MM.1S (cell line): Measurements from ENCODE around the gene CLMP.

Experiments used
- DNase-seq: peaks from one replicate; pipeline ENCODE4 v3.0.0-alpha.2; 2015
- H2AFZ ChIP-seq: fragments of 300-600 bp; sonication (generic); 2 replicates; pipeline ENCODE4 v1.6.0; 2016; ENCODE audit warnings: antibody characterized with exemption, low read length
- H3F3A ChIP-seq: fragments of 300-600 bp; sonication (generic); 2 replicates; pipeline ENCODE4 v1.6.1; 2016; ENCODE audit warnings: mild to moderate bottlenecking, antibody characterized with exemption, low read length, moderate library complexity, mixed read lengths; ENCODE audit not compliant: insufficient read depth
- H3K27ac ChIP-seq: fragments of 300-600 bp; sonication (generic); 2 replicates; pipeline ENCODE4 v1.5.1; 2016; ENCODE audit warnings: mild to moderate bottlenecking, low read length
- H3K27me3 ChIP-seq: fragments of 300-600 bp; sonication (generic); replicated peaks from 2 replicates; pipeline ENCODE4 v1.6.0; 2016; ENCODE audit warnings: low read length; ENCODE audit not compliant: insufficient read depth
- H3K36me3 ChIP-seq: fragments of 300-600 bp; sonication (generic); replicated peaks from 2 replicates; pipeline ENCODE4 v1.6.1; 2016; ENCODE audit warnings: mild to moderate bottlenecking, low read length, mixed read lengths; ENCODE audit not compliant: insufficient read depth
- H3K4me1 ChIP-seq: fragments of 300-600 bp; sonication (generic); 2 replicates; pipeline ENCODE4 v1.6.1; 2016; ENCODE audit warnings: low read length, mixed read lengths
- H3K4me2 ChIP-seq: fragments of 300-600 bp; sonication (generic); 2 replicates; pipeline ENCODE4 v1.6.0; 2016; ENCODE audit warnings: low read depth, low read length
- H3K4me3 ChIP-seq: fragments of 300-600 bp; sonication (generic); 2 replicates; pipeline ENCODE4 v1.5.1; 2016; ENCODE audit warnings: low read length, mixed read lengths
- H3K79me2 ChIP-seq: fragments of 300-600 bp; sonication (generic); 2 replicates; pipeline ENCODE4 v1.6.1; 2016; ENCODE audit warnings: mixed run types, low read length, mixed read lengths
- H3K9ac ChIP-seq: fragments of 300-600 bp; sonication (generic); 2 replicates; pipeline ENCODE4 v1.6.1; 2016; ENCODE audit warnings: low read length, mixed read lengths
- H3K9me2 ChIP-seq: fragments of 300-600 bp; sonication (generic); replicated peaks from 2 replicates; pipeline ENCODE4 v1.6.1; 2016; ENCODE audit warnings: mild to moderate bottlenecking, low read length, mixed read lengths; ENCODE audit not compliant: insufficient read depth
- H3K9me3 ChIP-seq: fragments of 300-600 bp; sonication (generic); replicated peaks from 2 replicates; pipeline ENCODE4 v1.6.1; 2016; ENCODE audit warnings: mild to moderate bottlenecking, low read length, mixed read lengths; ENCODE audit not compliant: insufficient read depth
- H4K20me1 ChIP-seq: fragments of 300-600 bp; sonication (generic); 2 replicates; pipeline ENCODE4 v1.6.1; 2016; ENCODE audit warnings: mild to moderate bottlenecking, low read length, moderate library complexity, mixed read lengths; ENCODE audit not compliant: insufficient read depth
- EZH2 ChIP-seq: fragments of 300-600 bp; sonication (generic); optimal IDR thresholded peaks from 2 replicates; pipeline ENCODE3; 2017; ENCODE audit warnings: low read depth, mild to moderate bottlenecking, antibody characterized with exemption, low read length, mixed read lengths
- EZH2phosphoT487 ChIP-seq: fragments of 300-600 bp; sonication (generic); IDR thresholded peaks from 2 replicates; pipeline ENCODE4 v1.6.1; 2018; ENCODE audit warnings: antibody characterized with exemption, low read length
- TF ChIP-seq, protein P1 (sequence below): fragments of 300-600 bp; sonication (generic); IDR thresholded peaks from 2 replicates; pipeline ENCODE4 v1.5.1; 2016; ENCODE audit warnings: antibody characterized with exemption, low read length, mixed read lengths

The CLMP gene

DNA sequence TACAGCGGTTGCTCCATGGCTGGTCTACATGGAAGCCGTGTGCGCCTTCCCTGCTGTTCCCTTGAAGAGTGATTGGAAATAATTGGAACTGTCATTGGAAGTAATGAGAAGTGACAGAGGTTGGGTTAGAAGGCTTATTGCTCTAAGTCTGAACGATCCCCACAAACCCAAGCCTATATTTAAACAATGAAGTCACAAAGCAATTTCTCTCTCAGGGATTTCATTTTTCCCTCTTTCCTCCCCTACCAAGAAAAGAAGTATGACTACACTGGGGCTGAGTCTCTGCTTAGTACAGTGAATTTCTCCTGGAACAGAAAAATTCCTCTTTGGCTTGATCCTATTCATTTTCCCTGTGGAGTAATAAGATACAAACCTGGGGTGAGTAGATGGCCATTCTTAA, 7.8 kb downstream of the CLMP start:
- Histone ChIP-seq H3K27me3 (no peaks in the 10 kb centered on the region), H3K36me3 (no peaks in the 10 kb centered on the region), H3K79me2 (no peaks in the 10 kb centered on the region), H4K20me1 (no peaks in the 10 kb centered on the region), H3K9me3 (no peaks in the 10 kb centered on the region), H3K27ac (no peak overlapping the region), H3K9me2 (no peaks in the 10 kb centered on the region), H2AFZ (no peak overlapping the region), H3K4me3 (no peak overlapping the region), H3K4me1 (no peaks in the 10 kb centered on the region), H3K9ac (no peak overlapping the region), H3K4me2 (no peak overlapping the region), H3F3A (no peaks in the 10 kb centered on the region)
- DNase-seq, result no peak
- TF ChIP-seq, protein P1, sequence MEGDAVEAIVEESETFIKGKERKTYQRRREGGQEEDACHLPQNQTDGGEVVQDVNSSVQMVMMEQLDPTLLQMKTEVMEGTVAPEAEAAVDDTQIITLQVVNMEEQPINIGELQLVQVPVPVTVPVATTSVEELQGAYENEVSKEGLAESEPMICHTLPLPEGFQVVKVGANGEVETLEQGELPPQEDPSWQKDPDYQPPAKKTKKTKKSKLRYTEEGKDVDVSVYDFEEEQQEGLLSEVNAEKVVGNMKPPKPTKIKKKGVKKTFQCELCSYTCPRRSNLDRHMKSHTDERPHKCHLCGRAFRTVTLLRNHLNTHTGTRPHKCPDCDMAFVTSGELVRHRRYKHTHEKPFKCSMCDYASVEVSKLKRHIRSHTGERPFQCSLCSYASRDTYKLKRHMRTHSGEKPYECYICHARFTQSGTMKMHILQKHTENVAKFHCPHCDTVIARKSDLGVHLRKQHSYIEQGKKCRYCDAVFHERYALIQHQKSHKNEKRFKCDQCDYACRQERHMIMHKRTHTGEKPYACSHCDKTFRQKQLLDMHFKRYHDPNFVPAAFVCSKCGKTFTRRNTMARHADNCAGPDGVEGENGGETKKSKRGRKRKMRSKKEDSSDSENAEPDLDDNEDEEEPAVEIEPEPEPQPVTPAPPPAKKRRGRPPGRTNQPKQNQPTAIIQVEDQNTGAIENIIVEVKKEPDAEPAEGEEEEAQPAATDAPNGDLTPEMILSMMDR, result no peak
- no peak for TF ChIP-seq EZH2
- no peak for TF ChIP-seq EZH2phosphoT487

DNA sequence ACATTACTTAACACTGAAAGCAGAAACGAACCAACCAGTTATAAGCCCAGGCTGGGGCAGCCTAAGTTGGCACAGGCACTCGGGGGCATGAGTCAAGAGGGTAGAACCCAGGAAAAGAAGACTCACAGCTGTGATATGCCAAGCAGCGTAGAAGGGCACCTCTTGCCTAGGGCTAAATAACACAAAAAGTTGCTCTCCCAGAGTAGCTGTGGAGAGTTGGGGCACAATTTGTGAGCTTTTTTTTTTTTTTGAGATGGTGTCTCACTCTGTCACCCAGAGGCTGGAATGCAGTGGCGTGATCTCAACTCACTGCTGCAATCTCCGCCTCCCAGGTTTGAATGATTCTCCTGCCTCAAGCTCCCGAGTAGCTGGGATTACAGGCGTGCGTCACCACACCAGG, 8.8 kb downstream of the CLMP start:
- Histone ChIP-seq H3K27me3 (no peaks in the 10 kb centered on the region), H3K79me2 (no peaks in the 10 kb centered on the region), H3K4me2 (no peak overlapping the region), H3K4me1 (no peaks in the 10 kb centered on the region), H3K36me3 (no peaks in the 10 kb centered on the region), H3F3A (no peaks in the 10 kb centered on the region), H3K27ac (no peak overlapping the region), H3K4me3 (no peak overlapping the region), H3K9ac (no peak overlapping the region), H4K20me1 (no peaks in the 10 kb centered on the region), H3K9me2 (no peaks in the 10 kb centered on the region), H3K9me3 (no peaks in the 10 kb centered on the region), H2AFZ (no peak overlapping the region)
- DNase-seq, result no peak
- TF ChIP-seq EZH2 (no peak), EZH2phosphoT487 (no peak)
- TF ChIP-seq, protein P1, result no peak

DNA sequence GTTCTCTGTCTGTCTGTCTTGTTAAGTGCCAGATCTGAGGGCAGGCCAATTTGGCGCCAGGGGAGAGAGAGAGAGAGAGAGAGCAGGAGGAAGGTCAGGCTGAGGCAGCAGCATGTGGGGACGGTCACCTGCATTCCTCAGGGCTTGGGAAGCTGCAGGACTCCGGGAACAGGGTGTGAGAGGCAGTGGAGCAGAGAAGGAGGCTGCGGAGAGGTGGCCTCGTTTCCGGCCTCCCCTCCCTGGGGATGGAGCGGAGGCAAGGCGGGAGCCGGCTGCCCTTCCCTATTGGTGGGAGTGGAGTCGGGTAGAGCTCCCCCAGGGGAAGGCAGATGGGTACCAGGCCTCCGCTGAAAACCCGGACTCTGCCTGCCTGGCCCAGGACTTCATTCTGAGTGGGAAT, 9.7 kb downstream of the CLMP start:
- no peaks in the 10 kb centered on the region for H3K36me3 ChIP-seq
- DNase-seq, result no peak
- no peak overlapping the region for H2AFZ ChIP-seq
- no peak overlapping the region for H3K4me2 ChIP-seq
- TF ChIP-seq EZH2 (no peak), EZH2phosphoT487 (no peak)
- TF ChIP-seq, protein P1, result no peak
- H3F3A ChIP-seq, result no peaks in the 10 kb centered on the region
- no peak overlapping the region for H3K4me3 ChIP-seq
- H3K27me3 ChIP-seq, result no peaks in the 10 kb centered on the region
- no peaks in the 10 kb centered on the region for H3K9me2 ChIP-seq
- no peaks in the 10 kb centered on the region for H4K20me1 ChIP-seq
- H3K9ac ChIP-seq, result no peak overlapping the region
- no peaks in the 10 kb centered on the region for H3K4me1 ChIP-seq
- no peak overlapping the region for H3K27ac ChIP-seq
- no peaks in the 10 kb centered on the region for H3K79me2 ChIP-seq
- no peaks in the 10 kb centered on the region for H3K9me3 ChIP-seq
